Subcutaneous adipose tissue (tissue), 4 donors: ENCODE data around the gene PRPH. TPM values are rescaled to one million over a fixed set of nuclear protein-coding genes. Genes with fewer than 3 reads are reported as not detected.

ENCODE experiments used
- CTCF ChIP-seq: fragments of 450-650 bp; IDR thresholded peaks from one replicate; pipeline ENCODE4 v1.5.1; 2016; ENCODE audit warnings: low read depth, mild to moderate bottlenecking, control low read depth, antibody characterized with exemption, moderate library complexity
- total RNA-seq, 4 donors: library from RNA; depleted of rRNA; stranded (reverse); fragments of >200 nt; gene quantifications; one replicate each; pipeline ENCODE4 v1.1.0, GENCODE V29; 2016

Gene PRPH
- total RNA-seq, 4 donors from 2014 or later, result 0.19 to 0.88 TPM; not detected in 2

- TF ChIP-seq CTCF, result no peak
Observed at GRCh38 chr12:49345825-49346658, 51.1 kb downstream of the PRPH start.

GRCh38 chr12:49346659-49347310, 51.8 kb downstream of the PRPH start, which contains the start of gene DNAJC22:
Gene DNAJC22 (plus strand): TSS chr12:49346888. CDS start chr12:49348873, 1,985 bp downstream.
- TF ChIP-seq CTCF, result no peak

- TF ChIP-seq CTCF, result no peak
Observed at GRCh38 chr12:49347311-49348193, 52.6 kb downstream of the PRPH start.

Other genes starting within 250 kb of the PRPH start
- 10 to 100 TPM; 27.6 to 92.1 (median 42.9) TPM for gene KMT2D, start 234.4 kb upstream of the PRPH start, total RNA-seq
- under 1 TPM; 0.51 to 0.88 (median 0.61) TPM for gene RHEBL1, start 225.2 kb upstream of the PRPH start, total RNA-seq
- gene DHH, start 200.3 kb upstream of the PRPH start, total RNA-seq, result 1 to 10 TPM in 1 of 4 donors, under 1 TPM in 3; 0.34 to 1.9 (median 0.46) TPM
- gene LMBR1L, start 184.3 kb upstream of the PRPH start, total RNA-seq, result 10 to 100 TPM; 25.6 to 94.2 (median 54.5) TPM
- gene TUBA1B, start 163.8 kb upstream of the PRPH start, total RNA-seq, result 100 to 1,000 TPM; 246 to 719 (median 447) TPM
- gene TUBA1A, start 106.1 kb upstream of the PRPH start, total RNA-seq, result 100 to 1,000 TPM in 3 of 4 donors, 10 to 100 TPM in 1; 51.6 to 213 (median 132) TPM
- 100 to 1,000 TPM in 2 of 4 donors, 10 to 100 TPM in 2; 65.9 to 177 (median 107) TPM for gene TUBA1C, start 30.1 kb upstream of the PRPH start, total RNA-seq
- gene TROAP, start 28.1 kb downstream of the PRPH start, total RNA-seq, result 1 to 10 TPM in 1 of 4 donors, under 1 TPM in 2, not detected in 1; 0.16 to 2.0 (median 0.88) TPM
- gene C1QL4, start 42.0 kb downstream of the PRPH start, total RNA-seq, result not detected
- 1 to 10 TPM in 1 of 4 donors, not detected in 3; 1.8 TPM for gene DNAJC22, start 51.7 kb downstream of the PRPH start, total RNA-seq
- 10 to 100 TPM; 10.1 to 19.5 (median 12.3) TPM for gene SPATS2, start 72.3 kb downstream of the PRPH start, total RNA-seq
- gene KCNH3, start 243.9 kb downstream of the PRPH start, total RNA-seq, result not detected